HepG2 (cell line): ENCODE measurements around the gene APOA1. TPM values are rescaled to one million over a fixed set of nuclear protein-coding genes. Genes with fewer than 3 reads are reported as not detected.

Source experiments
- GABPB1 ChIP-seq: IDR thresholded peaks from 2 replicates; pipeline ENCODE4 v1.6.1; 2016; ENCODE audit warnings: mild to moderate bottlenecking, missing genetic modification reagents, moderate library complexity, missing compliant biosample characterization
- KMT2A ChIP-seq: sonication (generic); formaldehyde crosslinking; IDR thresholded peaks from 2 replicates; pipeline ENCODE4 v1.4.0; 2020; ENCODE audit warnings: missing genetic modification reagents
- MED1 ChIP-seq: sonication (generic); formaldehyde crosslinking; IDR thresholded peaks from 2 replicates; pipeline ENCODE4 v1.4.0; 2020; ENCODE audit warnings: missing genetic modification reagents
- RFX3 ChIP-seq: IDR thresholded peaks from 2 replicates; pipeline ENCODE4 v1.6.1; 2016; ENCODE audit warnings: missing biosample characterization, missing genetic modification reagents
- TRIM24 ChIP-seq: sonication (generic); formaldehyde crosslinking; IDR thresholded peaks from 2 replicates; pipeline ENCODE4 v1.8.0; 2022; ENCODE audit warnings: mild to moderate bottlenecking, missing genetic modification reagents
- ZBTB38 ChIP-seq: sonication (generic); formaldehyde crosslinking; IDR thresholded peaks from 2 replicates; pipeline ENCODE4 v1.5.1; 2020; ENCODE audit warnings: mild to moderate bottlenecking, missing genetic modification reagents
- ZNF101 ChIP-seq: sonication (generic); formaldehyde crosslinking; IDR thresholded peaks from 2 replicates; pipeline ENCODE4 v1.4.0; 2020; ENCODE audit warnings: mild to moderate bottlenecking, low read depth, missing genetic modification reagents, borderline replicate concordance
- ZNF432 ChIP-seq: sonication (generic); formaldehyde crosslinking; IDR thresholded peaks from 2 replicates; pipeline ENCODE4 v1.5.0; 2020; ENCODE audit warnings: missing genetic modification reagents, mild to moderate bottlenecking, borderline replicate concordance
- ZNF605 ChIP-seq: sonication (generic); formaldehyde crosslinking; IDR thresholded peaks from 2 replicates; pipeline ENCODE4 v1.8.0; 2022; ENCODE audit warnings: mild to moderate bottlenecking, missing genetic modification reagents
- ZNF776 ChIP-seq: sonication (generic); formaldehyde crosslinking; IDR thresholded peaks from 2 replicates; pipeline ENCODE4 v1.4.0; 2020; ENCODE audit warnings: mild to moderate bottlenecking, missing genetic modification reagents
- ZSCAN20 ChIP-seq: sonication (generic); formaldehyde crosslinking; IDR thresholded peaks from 2 replicates; pipeline ENCODE4 v1.4.0; 2020; ENCODE audit warnings: missing genetic modification reagents, mild to moderate bottlenecking, borderline replicate concordance
- polyA plus RNA-seq, 8 experiments: library from polyadenylated mRNA; depleted of rRNA in 3 of 8; stranded (reverse) in 7 of 8; unstranded in 1 of 8; fragments of >200 nt; fragmentation: Illumina TruSeq in 4 of 8; extraction: Trizol in 4 of 8; gene quantifications; 2 replicates each; pipeline versions ENCODE4 v1.2.1 to v1.2.3, GENCODE V29; 2011 to 2016; ENCODE audit warnings: low read depth in 4 of 8, missing spikeins in 1 of 8, mixed read lengths in 1 of 8; ENCODE audit not compliant: insufficient read depth in 1 of 8
- total RNA-seq, 5 experiments: library from RNA; depleted of rRNA; stranded (reverse); fragments of >200 nt; fragmentation: Illumina TruSeq; extraction: Trizol; gene quantifications; 2 replicates each; pipeline ENCODE4 v1.2.3, GENCODE V29; 2016; ENCODE audit warnings: low read depth in 1 of 5
- TF ChIP-seq, protein P1 (sequence below): fragments of 450-650 bp; IDR thresholded peaks from 2 replicates; pipeline ENCODE4 v1.6.1; 2016
- TF ChIP-seq, protein P2 (sequence below): sonication (generic); formaldehyde crosslinking; IDR thresholded peaks from 2 replicates; pipeline ENCODE4 v1.4.0; 2020; ENCODE audit warnings: mild to moderate bottlenecking, missing genetic modification reagents
- TF ChIP-seq, protein P3 (sequence below): sonication (generic); formaldehyde crosslinking; IDR thresholded peaks from 2 replicates; pipeline ENCODE4 v1.8.0; 2022; ENCODE audit warnings: mild to moderate bottlenecking, missing genetic modification reagents, moderate library complexity

Gene APOA1
- total and polyA plus RNA-seq, 2 of the 13 experiments (the other 11 are each of a cell fraction or from before 2014, with no cell fraction given): 1,973 to 5,485 TPM

- no peak for TF ChIP-seq ZNF101 (CRISPR knock-in tag)
- no peak for TF ChIP-seq ZNF432 (CRISPR knock-in tag)
- TF ChIP-seq, protein P1, sequence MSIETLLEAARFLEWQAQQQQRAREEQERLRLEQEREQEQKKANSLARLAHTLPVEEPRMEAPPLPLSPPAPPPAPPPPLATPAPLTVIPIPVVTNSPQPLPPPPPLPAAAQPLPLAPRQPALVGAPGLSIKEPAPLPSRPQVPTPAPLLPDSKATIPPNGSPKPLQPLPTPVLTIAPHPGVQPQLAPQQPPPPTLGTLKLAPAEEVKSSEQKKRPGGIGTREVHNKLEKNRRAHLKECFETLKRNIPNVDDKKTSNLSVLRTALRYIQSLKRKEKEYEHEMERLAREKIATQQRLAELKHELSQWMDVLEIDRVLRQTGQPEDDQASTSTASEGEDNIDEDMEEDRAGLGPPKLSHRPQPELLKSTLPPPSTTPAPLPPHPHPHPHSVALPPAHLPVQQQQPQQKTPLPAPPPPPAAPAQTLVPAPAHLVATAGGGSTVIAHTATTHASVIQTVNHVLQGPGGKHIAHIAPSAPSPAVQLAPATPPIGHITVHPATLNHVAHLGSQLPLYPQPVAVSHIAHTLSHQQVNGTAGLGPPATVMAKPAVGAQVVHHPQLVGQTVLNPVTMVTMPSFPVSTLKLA: no peak
- TF ChIP-seq RFX3: no peak
- TF ChIP-seq, protein P2, sequence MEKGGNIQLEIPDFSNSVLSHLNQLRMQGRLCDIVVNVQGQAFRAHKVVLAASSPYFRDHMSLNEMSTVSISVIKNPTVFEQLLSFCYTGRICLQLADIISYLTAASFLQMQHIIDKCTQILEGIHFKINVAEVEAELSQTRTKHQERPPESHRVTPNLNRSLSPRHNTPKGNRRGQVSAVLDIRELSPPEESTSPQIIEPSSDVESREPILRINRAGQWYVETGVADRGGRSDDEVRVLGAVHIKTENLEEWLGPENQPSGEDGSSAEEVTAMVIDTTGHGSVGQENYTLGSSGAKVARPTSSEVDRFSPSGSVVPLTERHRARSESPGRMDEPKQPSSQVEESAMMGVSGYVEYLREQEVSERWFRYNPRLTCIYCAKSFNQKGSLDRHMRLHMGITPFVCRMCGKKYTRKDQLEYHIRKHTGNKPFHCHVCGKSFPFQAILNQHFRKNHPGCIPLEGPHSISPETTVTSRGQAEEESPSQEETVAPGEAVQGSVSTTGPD (CRISPR knock-in tag): no peak
- no peak for TF ChIP-seq MED1 (CRISPR knock-in tag)
- no peak for TF ChIP-seq KMT2A
- TF ChIP-seq, protein P3, sequence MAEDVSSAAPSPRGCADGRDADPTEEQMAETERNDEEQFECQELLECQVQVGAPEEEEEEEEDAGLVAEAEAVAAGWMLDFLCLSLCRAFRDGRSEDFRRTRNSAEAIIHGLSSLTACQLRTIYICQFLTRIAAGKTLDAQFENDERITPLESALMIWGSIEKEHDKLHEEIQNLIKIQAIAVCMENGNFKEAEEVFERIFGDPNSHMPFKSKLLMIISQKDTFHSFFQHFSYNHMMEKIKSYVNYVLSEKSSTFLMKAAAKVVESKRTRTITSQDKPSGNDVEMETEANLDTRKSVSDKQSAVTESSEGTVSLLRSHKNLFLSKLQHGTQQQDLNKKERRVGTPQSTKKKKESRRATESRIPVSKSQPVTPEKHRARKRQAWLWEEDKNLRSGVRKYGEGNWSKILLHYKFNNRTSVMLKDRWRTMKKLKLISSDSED: no peak
- no peak for TF ChIP-seq ZNF776 (CRISPR knock-in tag)
- no peak for TF ChIP-seq ZBTB38 (CRISPR knock-in tag)
- TF ChIP-seq TRIM24 (CRISPR knock-in tag): no peak
- no peak for TF ChIP-seq ZNF605 (CRISPR knock-in tag)
- TF ChIP-seq ZSCAN20: no peak
- no peak for TF ChIP-seq GABPB1 (CRISPR knock-in tag)
These were observed 24.1 kb upstream of the APOA1 start (continued) for GRCh38 chr11:116861539-116861938.
